Activated naive CD8-positive, alpha-beta T cell treated with anti-CD3 and anti-CD28 coated beads, Interleukin-2, amount 10 ng/mL, durations not matched to agents 7 days and 5 days (primary cell): ENCODE measurements around the gene NID2. TPM values are rescaled to one million over a fixed set of nuclear protein-coding genes. Genes with fewer than 3 reads are reported as not detected.
A peak's percentile ranks its signal among the peaks of the same experiment; 100 is the strongest.

Source experiments
- ATAC-seq: fragments of 150-1000 bp; cut with Tn5 transposase; one replicate; pipeline ENCODE4 v1.10.0; 2021; ENCODE audit warnings: low read depth, moderate library complexity
- POLR2A ChIA-PET: fragments of 350-600 bp; sonication (Branson Sonifier 250); formaldehyde crosslinking; loops from one replicate; lab custom pipeline; 2021; ENCODE audit warnings: antibody characterized with exemption; lab: Charles Lee
- DNase-seq: peaks from one replicate; pipeline ENCODE4 v3.0.0; 2021
- H3K27ac Mint-ChIP-seq: one replicate; pipeline ENCODE4 v1.8.0; 2022; ENCODE audit warnings: mild to moderate bottlenecking, mixed read lengths
- H3K27me3 Mint-ChIP-seq: one replicate; pipeline ENCODE4 v1.8.0; 2022; ENCODE audit warnings: mild to moderate bottlenecking, moderate library complexity, mixed read lengths
- H3K36me3 Mint-ChIP-seq: one replicate; pipeline ENCODE4 v1.8.0; 2021; ENCODE audit warnings: mild to moderate bottlenecking, mixed read lengths
- H3K4me1 Mint-ChIP-seq: one replicate; pipeline ENCODE4 v1.8.0; 2021; ENCODE audit warnings: mixed read lengths
- H3K4me3 Mint-ChIP-seq: one replicate; pipeline ENCODE4 v1.8.0; 2022; ENCODE audit warnings: mild to moderate bottlenecking, moderate library complexity, mixed read lengths
- H3K9me3 Mint-ChIP-seq: one replicate; pipeline ENCODE4 v1.8.0; 2021; ENCODE audit warnings: mixed read lengths
- total RNA-seq, 2 experiments: library from RNA; stranded (reverse); gene quantifications; one replicate each; pipeline ENCODE4 v1.2.3, GENCODE V29; 2021

Gene NID2
- total RNA-seq, 2 experiments from 2014 or later, result 0.20 to 0.36 TPM

DNA sequence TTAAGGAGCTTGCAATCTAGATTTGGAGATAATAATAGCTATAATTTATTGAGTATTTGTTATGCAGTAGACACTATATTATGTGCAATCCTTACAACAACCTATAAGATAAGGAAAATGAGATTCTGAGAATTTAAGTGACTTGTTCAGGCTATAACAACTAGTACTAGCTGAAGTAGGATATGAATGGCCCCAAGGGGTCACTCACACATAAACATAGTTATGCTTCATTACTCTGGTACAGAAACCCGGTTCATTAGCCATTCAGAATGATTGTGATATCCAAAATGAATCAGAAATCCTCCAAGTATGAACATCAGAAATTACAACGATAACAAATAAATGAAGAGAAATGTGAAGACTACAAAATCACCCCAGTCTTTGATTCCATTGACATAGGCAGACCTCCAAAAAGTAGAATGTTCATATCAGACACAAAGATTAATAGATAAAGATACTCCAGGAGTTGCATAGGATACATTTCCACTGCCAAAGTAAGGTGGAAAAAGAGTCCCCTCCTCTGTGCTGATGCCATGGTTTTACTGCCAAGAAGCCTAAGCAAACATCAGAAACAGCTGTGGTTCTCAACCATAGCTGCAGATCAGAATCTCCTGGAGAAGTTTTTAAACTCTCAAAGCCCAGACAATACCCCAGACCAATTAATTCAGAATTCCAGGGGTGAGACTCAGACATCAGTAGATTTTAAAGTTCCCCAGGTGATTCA is 8.6 kb upstream of the NID2 start:
- H3K27me3 Mint-ChIP-seq, result peaks cover 34% of the 10 kb centered on the region
- no peak overlapping the region for H3K27ac Mint-ChIP-seq

DNA sequence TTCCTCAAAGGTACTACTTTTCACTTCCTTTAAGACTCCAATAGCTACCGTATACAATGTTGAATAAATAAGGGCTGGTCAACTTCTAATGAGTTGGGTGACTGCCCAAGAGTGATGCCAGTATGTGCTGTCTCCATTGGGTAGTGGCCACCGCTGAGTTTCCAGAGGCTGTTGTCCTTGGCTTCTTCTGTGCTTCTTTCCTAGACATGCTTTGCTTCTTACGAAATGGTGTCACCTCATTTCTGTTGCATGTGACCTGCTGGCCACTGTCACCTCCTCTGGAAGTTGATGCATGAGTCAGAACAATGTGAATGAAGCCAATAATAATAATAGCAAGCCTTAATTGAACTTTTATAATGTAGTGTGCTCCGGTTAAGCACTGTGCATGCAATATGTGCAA is 7.5 kb upstream of the NID2 start:
- H3K4me1 Mint-ChIP-seq, result no peaks in the 10 kb centered on the region
- peaks cover 1% of the 10 kb centered on the region for H3K9me3 Mint-ChIP-seq
- no peak overlapping the region for H3K27ac Mint-ChIP-seq
- ATAC-seq (no peak), DNase-seq (no peak)
- POLR2A ChIA-PET, result no interaction called here
- no peak overlapping the region for H3K4me3 Mint-ChIP-seq
- no peaks in the 10 kb centered on the region for H3K36me3 Mint-ChIP-seq
- peaks cover 37% of the 10 kb centered on the region for H3K27me3 Mint-ChIP-seq

More for the DNA sequence above, 8.6 kb upstream of the NID2 start:
- H3K9me3 Mint-ChIP-seq, result peaks cover 1% of the 10 kb centered on the region
- no peaks in the 10 kb centered on the region for H3K4me1 Mint-ChIP-seq
- H3K36me3 Mint-ChIP-seq, result no peaks in the 10 kb centered on the region
- H3K4me3 Mint-ChIP-seq, result no peak overlapping the region
- DNase-seq (no peak), ATAC-seq (no peak)
- POLR2A ChIA-PET, result no interaction called here

DNA sequence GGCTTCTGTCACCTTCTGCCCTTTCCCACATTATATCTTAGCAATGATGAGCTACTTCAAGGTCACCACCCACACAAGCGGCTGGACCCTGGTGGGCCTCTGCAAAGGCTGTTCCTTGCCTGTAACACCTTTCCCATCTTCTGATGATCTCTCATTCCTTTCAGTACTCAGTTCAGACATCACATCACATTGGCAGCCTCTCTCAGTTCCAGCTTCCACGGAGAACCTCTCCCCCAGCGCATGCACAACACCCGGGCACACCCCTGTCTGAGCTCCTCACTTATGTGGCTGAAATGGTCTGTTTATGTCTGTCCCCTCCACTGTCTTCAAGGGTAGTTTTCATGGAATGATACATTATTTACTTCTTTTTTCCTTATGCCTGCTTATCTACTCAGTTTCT is 6.5 kb upstream of the NID2 start:
- POLR2A ChIA-PET, result no interaction called here
- Mint-ChIP-seq H3K4me1 (no peaks in the 10 kb centered on the region), H3K36me3 (no peaks in the 10 kb centered on the region), H3K27me3 (peaks cover 39% of the 10 kb centered on the region), H3K9me3 (peaks cover 1% of the 10 kb centered on the region), H3K4me3 (no peak overlapping the region), H3K27ac (no peak overlapping the region)
- no peak for DNase-seq
- ATAC-seq, result no peak

DNA sequence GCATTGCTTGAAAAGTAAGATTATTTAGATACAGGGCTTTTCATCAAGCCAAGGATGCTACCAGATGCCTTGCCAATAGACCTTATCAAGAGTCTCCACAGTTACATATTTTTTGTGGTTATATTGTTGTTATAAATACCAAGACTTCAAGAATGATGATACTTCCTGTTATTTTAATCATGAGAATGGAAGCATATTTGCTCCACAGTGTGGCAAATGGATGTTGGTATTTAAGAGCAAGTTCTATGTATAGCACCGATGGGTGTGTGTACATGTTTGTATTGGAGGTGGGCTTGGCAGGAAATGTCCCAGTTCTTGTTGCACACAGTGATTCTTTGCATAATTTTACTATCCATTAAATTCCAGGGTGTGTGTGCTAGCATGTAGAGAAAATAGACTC is 4.4 kb upstream of the NID2 start:
- Mint-ChIP-seq H3K27ac (no peak overlapping the region), H3K9me3 (peaks cover 1% of the 10 kb centered on the region), H3K4me1 (peaks cover 6% of the 10 kb centered on the region), H3K27me3 (peaks cover 43% of the 10 kb centered on the region), H3K36me3 (no peaks in the 10 kb centered on the region), H3K4me3 (no peak overlapping the region)
- POLR2A ChIA-PET, result interaction anchor here (0.7 kb wide), 1 partner anchor 78 kb away, joined by 7 read pairs; no protein-coding TSS in a partner anchor
- ATAC-seq, result no peak
- no peak for DNase-seq

DNA sequence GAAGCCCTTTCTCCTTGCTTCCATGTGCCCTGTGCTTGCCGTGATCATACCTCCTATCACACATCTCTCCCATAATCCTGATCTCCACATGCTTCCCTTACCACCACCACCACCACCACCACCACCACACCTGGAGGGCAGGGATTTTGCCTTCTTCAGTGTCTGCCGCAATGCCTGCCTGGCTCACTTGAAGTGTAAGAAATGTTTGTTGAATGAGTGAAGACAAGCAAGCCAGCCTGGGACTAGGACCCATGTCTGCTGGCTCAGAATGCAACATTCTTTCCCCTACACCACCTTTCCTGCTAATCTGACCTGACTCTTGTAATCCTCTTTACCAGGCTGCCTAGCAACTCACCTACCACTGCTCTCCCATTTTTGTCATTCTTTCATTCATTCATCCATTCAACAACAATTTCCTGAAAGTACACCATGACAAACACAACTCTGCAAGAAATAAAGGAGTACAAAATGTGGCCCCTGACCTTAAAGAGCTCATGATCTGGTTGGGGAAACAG is 3.5 kb upstream of the NID2 start:
- Mint-ChIP-seq H3K36me3 (no peaks in the 10 kb centered on the region), H3K27me3 (peaks cover 52% of the 10 kb centered on the region), H3K4me1 (peaks cover 12% of the 10 kb centered on the region), H3K4me3 (no peak overlapping the region), H3K9me3 (peaks cover 1% of the 10 kb centered on the region), H3K27ac (no peak overlapping the region)
- ATAC-seq (no peak), DNase-seq (no peak)
- POLR2A ChIA-PET, result no interaction called here

DNA sequence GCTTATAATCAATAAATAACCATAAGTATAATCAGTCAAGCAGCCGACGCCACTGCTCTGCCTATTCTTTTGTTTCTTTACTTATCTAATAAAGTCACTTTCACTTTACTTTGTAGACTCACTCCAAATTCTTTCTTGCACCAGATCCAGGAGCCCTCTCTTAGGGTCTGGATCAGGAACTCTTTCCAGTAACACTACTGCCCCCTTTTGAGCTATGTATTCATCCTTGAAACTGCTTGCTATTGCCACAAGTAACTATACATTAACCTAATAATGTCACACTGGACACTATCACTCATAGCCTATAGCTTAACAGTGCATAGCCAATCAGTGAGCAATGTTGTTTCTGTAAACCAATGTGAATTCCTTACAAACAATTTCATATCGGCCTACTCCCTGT is 2.8 kb upstream of the NID2 start:
- POLR2A ChIA-PET, result no interaction called here
- Mint-ChIP-seq H3K4me1 (peaks cover 12% of the 10 kb centered on the region), H3K4me3 (no peak overlapping the region), H3K27ac (no peak overlapping the region), H3K27me3 (peaks cover 58% of the 10 kb centered on the region), H3K9me3 (peaks cover 1% of the 10 kb centered on the region), H3K36me3 (no peaks in the 10 kb centered on the region)
- DNase-seq (no peak), ATAC-seq (no peak)

DNA sequence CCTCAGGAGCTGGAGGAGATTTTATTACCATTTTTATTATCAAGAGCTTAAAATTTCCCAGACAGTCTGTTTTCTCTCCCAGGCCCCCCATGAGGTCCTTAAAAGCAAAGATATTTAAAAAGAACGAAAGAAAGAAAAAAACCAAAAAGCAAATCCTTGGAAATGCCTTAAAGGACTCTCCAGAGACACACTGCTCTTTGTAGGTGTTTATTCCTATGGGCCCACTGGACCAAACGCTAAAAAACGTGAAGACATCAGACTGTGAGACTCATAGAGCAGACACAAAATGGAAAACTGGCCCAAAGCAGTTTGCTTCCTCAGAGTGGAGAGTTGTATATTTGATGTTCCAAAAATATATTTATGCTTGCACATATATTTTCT is 1.2 kb upstream of the NID2 start:
- peaks cover 12% of the 10 kb centered on the region for H3K4me1 Mint-ChIP-seq
- H3K27me3 Mint-ChIP-seq, result peaks cover 66% of the 10 kb centered on the region
- POLR2A ChIA-PET, result no interaction called here
- H3K9me3 Mint-ChIP-seq, result no peaks in the 10 kb centered on the region
- H3K4me3 Mint-ChIP-seq, result no peak overlapping the region
- H3K27ac Mint-ChIP-seq, result no peak overlapping the region
- H3K36me3 Mint-ChIP-seq, result no peaks in the 10 kb centered on the region
- ATAC-seq (no peak), DNase-seq (no peak)

DNA sequence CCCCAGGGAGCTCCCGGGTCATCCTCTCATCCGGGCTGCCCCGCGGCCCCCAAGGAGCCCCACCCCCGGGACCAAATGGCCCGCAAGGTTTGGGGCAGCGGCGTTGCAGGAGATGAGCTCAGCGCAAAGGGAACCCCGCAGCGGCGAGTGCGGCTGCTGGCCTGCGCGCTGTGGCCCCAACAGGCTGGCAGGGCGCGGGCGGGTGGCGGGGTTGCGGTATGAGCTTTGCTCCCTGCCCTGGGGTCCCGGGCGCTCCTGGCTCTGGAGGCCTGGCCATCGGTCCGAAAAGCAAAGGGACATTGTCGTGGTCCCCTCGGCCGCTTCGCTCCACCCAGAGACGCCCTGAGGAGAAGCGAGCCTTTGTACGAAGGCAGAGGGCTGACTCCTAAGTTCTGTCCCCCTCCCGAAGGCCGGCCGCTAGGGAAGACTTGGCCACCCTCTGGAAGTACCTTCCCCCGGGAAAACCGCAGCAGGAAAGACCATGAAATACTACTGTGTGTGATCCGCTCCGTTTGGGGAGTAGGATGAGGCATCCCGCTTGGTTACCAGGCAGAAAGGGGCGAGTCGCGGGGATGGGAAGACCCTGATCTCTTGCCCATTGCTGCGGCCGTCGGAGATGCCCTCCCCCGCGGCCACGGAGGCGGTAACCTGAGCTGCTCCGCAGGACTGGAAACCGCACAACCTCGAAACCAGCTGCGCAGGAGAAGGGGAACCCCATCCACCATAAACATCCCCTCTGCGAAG is 620 bp upstream of the NID2 start:
- peak overlapping the region; percentile 68 for H3K4me3 Mint-ChIP-seq
- H3K27ac Mint-ChIP-seq, result no peak overlapping the region
- H3K36me3 Mint-ChIP-seq, result no peaks in the 10 kb centered on the region
- no peak for ATAC-seq
- peaks cover 12% of the 10 kb centered on the region for H3K4me1 Mint-ChIP-seq
- peaks cover 71% of the 10 kb centered on the region for H3K27me3 Mint-ChIP-seq
- H3K9me3 Mint-ChIP-seq, result no peaks in the 10 kb centered on the region
- POLR2A ChIA-PET, result interaction anchor here (0.5 to 1.0 kb wide), 3 partner anchors 14 to 84 kb away, joined by 3 to 5 read pairs (median 3); no protein-coding TSS in a partner anchor
- no peak for DNase-seq

DNA sequence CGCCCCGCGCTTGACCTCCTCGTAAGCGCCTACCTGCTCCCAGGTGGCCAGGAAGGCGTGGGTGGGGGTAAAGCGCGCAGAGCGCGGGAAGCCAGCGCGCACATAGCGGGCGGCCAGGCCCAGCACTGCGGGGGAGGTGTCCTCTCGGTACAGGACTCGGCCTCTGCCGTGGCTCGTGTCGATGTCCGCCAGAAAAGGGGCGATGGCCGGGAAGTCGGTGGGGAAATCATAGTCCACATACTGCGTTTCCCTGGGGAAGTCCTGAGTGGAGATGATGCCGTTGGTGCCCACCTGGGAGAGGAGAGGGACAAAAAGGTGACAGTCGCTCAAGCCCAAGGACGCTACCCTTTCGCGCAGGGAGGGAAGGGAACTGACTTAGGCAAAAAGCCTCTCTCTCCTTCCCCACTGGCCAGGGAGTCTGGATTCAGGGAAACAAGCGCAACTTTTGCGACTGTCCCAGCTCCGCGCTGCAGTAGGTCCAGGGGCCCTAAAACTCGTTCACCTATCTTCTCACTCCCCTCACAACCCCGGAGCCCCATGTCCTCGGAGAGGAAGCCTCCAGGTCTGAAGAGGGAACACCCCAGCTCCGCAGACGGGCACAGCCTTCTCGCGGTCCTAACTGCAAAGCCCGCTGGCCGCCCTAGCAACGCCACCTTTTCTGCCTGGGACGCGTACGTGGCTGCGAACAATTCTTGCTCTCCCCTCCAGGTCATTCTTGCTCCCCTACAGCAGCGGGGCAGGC is 815 bp downstream of the NID2 start:
- H3K27ac Mint-ChIP-seq, result no peak overlapping the region
- POLR2A ChIA-PET, result no interaction called here

DNA sequence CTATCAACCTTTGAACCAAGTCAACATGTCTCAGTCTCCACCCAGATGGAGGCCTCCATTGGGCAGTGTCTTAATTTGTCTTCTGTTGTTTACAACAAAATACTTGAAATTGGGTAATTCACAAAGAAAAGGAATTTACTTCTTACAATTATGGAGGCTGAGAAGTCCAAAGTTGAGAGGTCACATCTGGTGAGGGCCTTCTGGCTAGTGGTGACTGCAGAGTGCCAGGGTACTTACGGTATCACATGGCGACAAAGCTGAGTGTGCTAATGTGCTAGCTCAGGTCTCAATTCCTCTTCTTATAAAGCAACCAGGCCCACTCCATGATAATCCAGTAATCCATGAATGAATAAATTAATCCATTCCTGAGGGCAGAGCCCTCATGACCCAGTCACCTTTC is 4.7 kb downstream of the NID2 start:
- DNase-seq (no peak), ATAC-seq (no peak)
- POLR2A ChIA-PET, result no interaction called here
- Mint-ChIP-seq H3K4me3 (no peak overlapping the region), H3K27ac (no peak overlapping the region), H3K9me3 (no peaks in the 10 kb centered on the region), H3K27me3 (peaks cover 52% of the 10 kb centered on the region), H3K4me1 (peaks cover 7% of the 10 kb centered on the region), H3K36me3 (no peaks in the 10 kb centered on the region)

More for the DNA sequence above, 815 bp downstream of the NID2 start:
- Mint-ChIP-seq H3K4me3 (peak overlapping the region; percentile 68), H3K9me3 (no peaks in the 10 kb centered on the region), H3K4me1 (peaks cover 12% of the 10 kb centered on the region), H3K36me3 (no peaks in the 10 kb centered on the region), H3K27me3 (peaks cover 67% of the 10 kb centered on the region)
- DNase-seq (peak; percentile 54), ATAC-seq (peak; percentile 10)

DNA sequence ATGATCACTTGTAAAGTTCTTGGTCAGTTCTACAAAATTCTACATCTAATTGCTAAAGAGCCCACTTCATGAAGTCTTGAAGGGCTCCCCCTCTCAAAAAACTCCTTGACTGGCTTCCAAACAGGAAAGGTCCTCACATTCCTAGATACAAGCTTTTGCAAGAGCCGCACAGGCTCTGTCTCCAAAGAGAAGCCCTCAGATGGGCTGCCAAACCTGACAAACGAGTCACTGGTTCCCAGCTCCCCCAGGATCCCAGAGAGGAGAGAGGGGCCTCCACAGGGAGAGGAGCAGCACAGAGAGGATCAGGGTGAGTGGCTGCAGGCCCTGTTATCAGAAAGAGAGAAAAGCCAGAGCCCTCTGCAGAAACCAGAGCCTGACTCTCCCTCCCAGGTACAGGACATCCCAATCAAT is 5.8 kb downstream of the NID2 start:
- Mint-ChIP-seq H3K9me3 (no peaks in the 10 kb centered on the region), H3K27ac (no peak overlapping the region), H3K27me3 (peaks cover 50% of the 10 kb centered on the region), H3K36me3 (no peaks in the 10 kb centered on the region), H3K4me1 (peaks cover 7% of the 10 kb centered on the region), H3K4me3 (no peak overlapping the region)
- no peak for ATAC-seq
- no peak for DNase-seq
- POLR2A ChIA-PET, result no interaction called here

DNA sequence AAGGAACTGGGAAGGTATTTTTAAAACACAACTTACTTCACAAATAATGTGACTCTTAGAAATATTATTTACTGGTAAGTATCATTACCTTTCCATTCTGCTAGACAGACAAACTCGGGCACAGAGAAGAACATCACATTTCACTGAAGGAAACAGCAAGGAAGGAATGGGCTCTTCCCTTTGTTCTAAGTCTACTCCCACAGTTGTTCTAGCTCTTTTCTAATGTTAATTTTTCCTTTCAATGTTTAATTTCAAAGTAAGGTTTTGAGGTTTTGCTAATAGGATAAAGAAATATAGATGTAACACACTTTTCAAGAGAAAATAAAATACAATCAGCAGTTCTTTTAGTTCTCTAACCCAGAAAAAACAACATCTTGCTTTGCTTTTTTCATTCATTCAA is 7.0 kb downstream of the NID2 start:
- no peak overlapping the region for H3K27ac Mint-ChIP-seq
- POLR2A ChIA-PET, result no interaction called here
- H3K9me3 Mint-ChIP-seq, result no peaks in the 10 kb centered on the region
- peaks cover 41% of the 10 kb centered on the region for H3K27me3 Mint-ChIP-seq
- no peak overlapping the region for H3K4me3 Mint-ChIP-seq
- ATAC-seq, result no peak
- no peak for DNase-seq
- no peaks in the 10 kb centered on the region for H3K4me1 Mint-ChIP-seq
- H3K36me3 Mint-ChIP-seq, result no peaks in the 10 kb centered on the region

DNA sequence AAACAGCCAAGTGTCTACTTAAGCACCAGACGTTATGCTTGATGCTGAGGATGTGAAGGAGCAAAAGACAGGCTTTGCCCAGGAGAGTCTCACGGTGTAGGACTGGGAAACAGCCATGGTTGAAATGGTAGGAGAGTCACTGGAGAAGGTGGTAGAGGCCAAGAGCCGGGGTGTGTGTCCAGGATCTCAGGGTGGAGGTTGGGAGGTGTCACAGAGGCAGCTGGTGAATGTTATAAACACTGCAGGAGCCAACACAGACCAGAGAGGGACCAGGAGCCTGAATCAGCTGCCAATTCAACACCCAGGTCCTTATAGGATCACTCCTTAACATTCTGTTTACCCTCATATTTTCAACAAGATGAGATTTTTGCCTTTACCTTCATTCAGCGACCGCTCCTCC is 7.5 kb downstream of the NID2 start:
- no peaks in the 10 kb centered on the region for H3K36me3 Mint-ChIP-seq
- no peak overlapping the region for H3K27ac Mint-ChIP-seq
- H3K4me3 Mint-ChIP-seq, result no peak overlapping the region
- POLR2A ChIA-PET, result no interaction called here
- H3K27me3 Mint-ChIP-seq, result peaks cover 36% of the 10 kb centered on the region
- no peak for ATAC-seq
- no peaks in the 10 kb centered on the region for H3K4me1 Mint-ChIP-seq
- no peak for DNase-seq
- no peaks in the 10 kb centered on the region for H3K9me3 Mint-ChIP-seq
